ENCODE results near the gene ATP8B3. TPM values are rescaled to one million over a fixed set of nuclear protein-coding genes. Genes with fewer than 3 reads are reported as not detected.

ATP8B3 gene
- total RNA-seq, 1 experiment from 2014 or later, result 9.6 TPM

GRCh38 chr19:1760020-1760419 lies 52.1 kb downstream of the ATP8B3 start:
- Histone ChIP-seq H2AFZ (ENCODE audit: low read length) (no peak overlapping the region), H3K23ac (ENCODE audit: insufficient read length, low read depth, low read length) (no peak overlapping the region), H2BK12ac (ENCODE audit: insufficient read length, low read depth, low read length) (no peak overlapping the region), H2AK5ac (ENCODE audit: insufficient read length, low read length) (no peak overlapping the region), H2BK5ac (ENCODE audit: insufficient read length, low read length) (no peak overlapping the region), H3K23me2 (ENCODE audit: insufficient read length, low read depth, low read length, poor library complexity, severe bottlenecking) (no peaks in the 10 kb centered on the region), H4K5ac (ENCODE audit: insufficient read length, low read depth, low read length) (no peak overlapping the region), H3K4ac (ENCODE audit: low read depth, low read length) (no peak overlapping the region), H3K56ac (ENCODE audit: insufficient read length, low read depth, low read length) (no peak overlapping the region), H3K79me1 (ENCODE audit: insufficient read depth, low read depth, low read length, poor library complexity, severe bottlenecking) (no peaks in the 10 kb centered on the region), H3K27me3 (ENCODE audit: insufficient read depth, low read length) (peaks cover 97% of the 10 kb centered on the region), H3K27ac (ENCODE audit: insufficient read length, low read depth, low read length) (no peak overlapping the region), H3K18ac (ENCODE audit: insufficient read length, low read depth, low read length) (no peak overlapping the region), H3K14ac (ENCODE audit: insufficient read depth, low read length) (no peak overlapping the region), H2BK120ac (ENCODE audit: low read depth, low read length, poor library complexity, severe bottlenecking) (no peak overlapping the region), H2BK15ac (ENCODE audit: low read depth, low read length) (no peak overlapping the region), H3T11ph (ENCODE audit: low read length) (no peak overlapping the region), H3K9me3 (ENCODE audit: control insufficient read depth, low read depth, low read length) (no peaks in the 10 kb centered on the region), H3K4me1 (ENCODE audit: insufficient read depth, low read length) (no peaks in the 10 kb centered on the region), H3K4me2 (ENCODE audit: insufficient read depth, insufficient read length, low read length) (no peak overlapping the region), H4K8ac (replicated peaks; ENCODE audit: insufficient read length, low read depth, low read length) (no peak overlapping the region), H2BK20ac (ENCODE audit: low read depth, low read length, poor library complexity, severe bottlenecking) (no peak overlapping the region), H4K20me1 (ENCODE audit: control insufficient read depth, insufficient read depth, insufficient read length) (peaks cover 2% of the 10 kb centered on the region), H3K79me2 (ENCODE audit: insufficient read depth, low read length) (no peaks in the 10 kb centered on the region), H4K91ac (ENCODE audit: insufficient read length, low read depth, low read length) (no peak overlapping the region), H3K9ac (ENCODE audit: extremely low read depth, insufficient read length, low read length) (no peak overlapping the region)
- no peak overlapping the region for H3K4me3 Mint-ChIP-seq
- no CpG with 5 or more reads among the region's 17 CpGs for WGBS (ENCODE audit: extremely low coverage, insufficient read length, low lambda C conversion rate)
- peaks cover 2 to 12% of the 10 kb centered on the region in 2 experiments; a peak in 3 of 5 replicates for H3K9me3 Mint-ChIP-seq
- DNase-seq, result no peak
- H3K27me3 Mint-ChIP-seq (ENCODE audit: low read depth), result peaks cover 100% of the 10 kb centered on the region
- TF ChIP-seq CTCF (conservative IDR thresholded peaks at IDR 0.05), result no peak
- H3K4me1 Mint-ChIP-seq, result peaks cover 2 to 37% of the 10 kb centered on the region in 2 experiments
- H3K36me3 Mint-ChIP-seq (ENCODE audit: insufficient read depth in 1 of 3, low read depth in 3 of 3), result no peaks in the 10 kb centered on the region; a peak in 1 of 7 replicates
- H3K27ac Mint-ChIP-seq, result no peak overlapping the region

Data from H9 (cell line).